Stimulated activated CD4-positive, alpha-beta T cell treated with anti-CD3 and anti-CD28 coated beads, TNF-alpha, amount 100 ng/mL, for 48 hours (primary cell): Measurements from ENCODE around the gene CITED1.

ENCODE experiments used
- DNase-seq, 3 donors: peaks; one replicate each; pipeline ENCODE4 v3.0.0-alpha.2; 2020; ENCODE audit warnings: low read depth in 3 of 3

The CITED1 gene

DNA sequence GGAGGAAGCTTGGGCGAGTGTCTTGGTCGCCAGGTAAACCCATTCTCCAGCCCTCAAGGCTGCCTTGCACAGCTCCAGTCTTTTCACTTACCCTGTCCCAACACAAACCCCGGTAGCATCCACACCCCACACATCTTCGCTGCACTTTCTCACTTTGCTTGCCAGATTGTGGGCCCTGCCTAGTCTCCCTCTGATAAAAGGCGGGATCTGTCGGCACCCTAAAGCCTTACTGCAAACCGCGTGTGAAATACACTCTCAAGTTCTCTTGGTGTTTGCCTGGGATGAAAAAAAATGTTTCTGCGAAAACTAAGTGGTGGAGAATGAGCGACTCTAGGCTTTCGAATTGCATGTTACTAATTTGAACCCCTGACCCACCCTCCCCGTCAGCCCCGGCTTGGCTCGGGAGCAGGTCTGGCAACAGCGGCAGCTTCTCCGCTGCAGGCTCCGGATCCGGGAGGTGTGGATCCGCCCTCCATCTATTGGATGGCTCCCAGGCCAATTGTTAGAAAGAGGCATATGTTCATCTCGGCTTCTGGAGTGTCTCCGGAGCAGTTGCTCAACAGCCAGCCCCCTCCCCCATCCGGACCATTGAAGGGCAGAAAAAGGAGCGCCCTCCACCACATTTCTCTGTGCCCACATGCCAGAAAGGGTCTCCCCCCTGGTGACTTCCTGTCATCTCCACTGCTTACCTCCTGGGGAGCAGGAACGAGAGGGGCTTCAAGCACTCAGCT, 3.0 kb upstream of the CITED1 start:
- DNase-seq = no peak

DNA sequence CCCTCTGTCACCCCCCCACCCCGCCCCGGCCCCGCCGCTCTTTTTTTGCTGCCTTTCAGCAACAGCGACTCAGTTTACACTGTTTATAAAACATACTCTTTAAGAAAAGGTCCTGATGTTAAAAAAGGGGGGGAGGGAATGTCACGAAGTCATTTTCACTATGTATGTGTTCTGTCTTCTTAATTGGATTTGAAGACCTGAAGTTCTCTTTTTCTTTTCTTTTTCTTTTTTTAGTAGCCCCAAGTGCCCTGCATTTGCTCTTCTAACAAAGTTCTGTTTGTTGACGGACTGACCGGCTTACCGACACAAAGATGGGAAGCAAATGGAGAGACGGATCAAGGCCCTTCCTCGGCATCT, 2.5 kb upstream of the CITED1 start:
- no peak for DNase-seq

GRCh38 chrX:72307646-72308051, 1.9 kb upstream of the CITED1 start:
- no peak for DNase-seq

DNA sequence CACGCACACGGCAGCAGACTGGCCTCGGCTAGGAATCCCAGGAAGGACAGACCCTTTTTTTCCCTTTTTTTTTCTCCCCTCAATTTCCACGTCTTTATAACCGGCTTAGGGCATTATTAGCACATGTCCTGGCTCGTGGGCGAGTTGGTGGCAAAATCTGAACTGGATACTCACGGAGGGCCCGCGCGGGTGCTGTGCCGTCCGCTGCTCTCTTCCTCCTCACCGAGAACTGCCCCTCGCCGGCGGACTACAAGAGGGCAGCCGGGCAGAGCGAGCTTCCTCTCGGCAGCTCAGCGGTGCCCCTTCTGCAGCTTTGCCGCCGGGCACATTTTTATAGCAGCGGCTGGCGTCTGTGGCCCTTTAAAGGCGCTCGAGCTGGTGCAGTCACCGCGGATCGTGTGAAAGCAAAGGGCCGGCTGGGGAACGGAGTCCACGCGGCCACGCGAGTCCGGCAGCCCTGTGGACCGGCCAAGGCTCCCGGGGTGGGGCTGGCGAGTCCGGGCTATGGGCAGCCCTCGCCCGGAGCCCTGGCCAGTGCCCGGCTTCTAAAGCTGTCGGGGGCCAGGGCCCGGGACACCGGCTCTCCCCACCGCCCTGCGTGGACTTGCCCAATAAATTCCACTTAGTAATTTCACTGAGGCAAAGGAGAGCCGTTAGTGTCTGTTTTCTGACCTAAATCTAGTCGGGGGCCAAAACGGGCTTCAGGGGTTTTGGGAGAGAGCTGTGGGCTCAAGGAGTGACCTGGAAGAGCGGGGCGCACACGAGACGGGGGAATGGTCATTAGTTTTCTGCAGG, 1.3 kb upstream of the CITED1 start:
- no peak for DNase-seq

GRCh38 chrX:72306085-72306801, 529 bp upstream of the CITED1 start:
- DNase-seq = no peak

GRCh38 chrX:72304877-72305276, 837 bp downstream of the CITED1 start:
- no peak for DNase-seq

- no peak for DNase-seq
Measured at GRCh38 chrX:72301781-72302180, 3.9 kb downstream of the CITED1 start.

- no peak for DNase-seq
Measured at GRCh38 chrX:72299891-72300630, 5.7 kb downstream of the CITED1 start.

DNA sequence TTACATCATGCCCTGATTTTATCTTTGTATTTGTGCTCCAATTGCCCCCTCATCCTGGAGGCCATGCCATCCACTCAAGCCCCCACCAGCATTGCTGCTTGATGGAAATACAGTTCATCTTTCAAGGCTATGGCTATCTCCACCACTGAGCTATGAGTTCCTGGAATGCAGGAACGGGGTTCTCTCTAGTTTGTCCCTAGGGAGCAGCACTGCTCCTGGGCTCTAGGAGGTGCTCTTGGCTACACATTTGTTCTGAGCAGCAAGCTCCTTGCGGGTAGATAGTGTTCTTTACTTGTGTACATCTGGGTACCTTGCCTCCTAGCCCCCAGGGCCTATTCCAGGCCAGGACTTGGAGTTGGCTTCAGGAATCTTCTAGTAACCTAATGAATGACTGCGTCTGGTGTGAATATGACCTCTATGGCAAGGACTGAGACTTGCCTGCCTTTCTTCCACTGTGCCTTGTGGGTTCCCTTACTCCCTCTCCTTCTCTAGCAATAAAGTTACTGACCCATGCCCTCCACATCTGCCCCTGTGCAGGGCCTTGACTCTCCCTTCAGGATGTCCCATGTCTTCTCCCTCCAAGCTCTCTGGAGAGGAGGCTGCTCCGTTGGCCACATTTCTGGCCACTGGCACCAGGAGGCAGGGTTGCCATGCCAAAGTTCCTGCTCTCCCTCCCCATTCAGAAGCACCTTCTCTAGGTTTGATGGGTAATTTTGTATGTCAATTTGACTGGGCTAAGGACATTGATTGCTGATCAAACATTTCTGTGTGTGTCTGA, 7.6 kb downstream of the CITED1 start:
- DNase-seq = no peak

GRCh38 chrX:72296991-72297390, 8.7 kb downstream of the CITED1 start:
- no peak for DNase-seq

GRCh38 chrX:72295745-72296144, 10.0 kb downstream of the CITED1 start:
- DNase-seq = no peak

GRCh38 chrX:72294497-72294896, 11.2 kb downstream of the CITED1 start:
- no peak for DNase-seq

DNA sequence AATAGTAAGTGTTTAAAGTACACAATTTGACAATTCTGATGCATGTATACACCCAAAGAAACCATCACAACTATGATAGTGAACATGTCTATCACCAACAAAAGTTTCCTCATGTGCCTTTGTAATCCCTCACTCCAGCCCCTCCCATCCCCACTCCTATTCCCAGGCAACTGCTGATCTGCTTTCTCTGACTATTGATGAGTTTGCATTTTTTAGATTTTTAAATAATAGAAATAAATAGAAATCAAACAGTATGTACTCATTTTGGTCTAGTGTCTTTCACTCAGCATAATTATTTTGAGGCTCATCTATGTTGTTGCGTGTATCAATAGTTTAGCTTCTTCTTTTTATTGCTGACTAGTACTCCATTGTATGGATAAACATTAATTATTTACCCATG, 23.4 kb downstream of the CITED1 start:
- no peak for DNase-seq

- no peak for DNase-seq
Measured at GRCh38 chrX:72280321-72280845, 25.3 kb downstream of the CITED1 start.

DNA sequence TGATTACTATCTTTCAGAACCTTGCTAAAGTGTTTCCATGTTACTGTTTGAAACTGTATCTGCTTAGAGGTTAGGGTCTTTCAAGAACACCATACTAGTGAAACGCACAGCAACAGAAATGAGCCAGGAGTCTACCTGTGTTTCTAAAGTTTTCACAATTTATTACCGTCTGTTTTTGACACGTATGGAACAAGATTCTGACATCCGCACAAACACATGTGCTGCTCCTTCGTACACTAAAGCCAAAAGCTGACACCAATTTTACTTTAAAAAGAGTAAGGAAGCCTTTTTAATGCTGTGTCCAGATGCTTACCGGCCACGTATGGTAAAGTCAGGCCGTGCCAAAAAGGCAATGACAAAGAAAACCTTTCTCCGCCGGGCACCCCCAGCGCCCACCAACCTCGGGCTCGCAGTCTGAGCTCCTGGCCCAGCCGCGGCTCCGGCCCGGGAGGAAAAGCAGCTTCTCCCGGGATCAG, 29.2 kb downstream of the CITED1 start:
- no peak for DNase-seq

- no peak for DNase-seq
Measured at GRCh38 chrX:72274526-72274925, 31.2 kb downstream of the CITED1 start.

DNA sequence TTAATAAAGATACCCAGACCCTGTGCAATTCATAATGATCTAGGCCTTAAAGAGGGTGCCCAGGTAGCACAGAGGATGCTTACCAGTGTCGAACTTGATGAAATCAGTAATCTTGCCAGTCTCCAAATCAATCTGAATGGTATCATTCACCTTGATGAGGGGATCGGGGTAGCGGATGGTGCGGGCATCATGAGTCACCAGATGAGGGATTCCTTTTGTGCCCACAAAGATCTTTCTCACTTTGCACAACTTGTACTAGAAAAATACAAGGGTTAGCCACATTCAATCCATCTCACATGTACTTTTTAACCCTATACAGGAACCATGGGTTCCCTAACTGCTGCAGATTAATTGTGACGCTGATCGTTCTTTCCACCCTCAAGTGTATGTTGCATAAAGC, 32.0 kb downstream of the CITED1 start:
- no peak for DNase-seq

- no peak for DNase-seq
Measured at GRCh38 chrX:72272868-72273267, 32.8 kb downstream of the CITED1 start.

DNA sequence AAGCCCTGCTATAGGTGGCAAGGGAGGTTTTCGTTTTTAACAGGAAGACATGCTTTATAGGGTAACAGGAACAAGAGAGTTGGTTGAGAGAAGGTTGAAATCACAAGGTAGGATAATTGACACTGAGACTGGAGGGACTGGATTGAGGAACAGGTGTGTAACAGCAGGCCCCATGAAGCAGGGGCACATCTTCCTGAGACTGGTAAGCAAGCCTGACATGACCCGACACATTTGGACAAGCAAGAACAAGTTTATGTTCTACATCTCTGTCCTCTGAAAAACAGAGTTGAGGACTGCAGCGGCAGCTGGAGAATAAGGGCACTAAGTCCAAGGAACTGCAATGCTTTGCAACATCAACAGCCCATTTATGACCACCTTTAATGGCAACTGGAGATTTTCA, 33.9 kb downstream of the CITED1 start:
- no peak for DNase-seq

GRCh38 chrX:72271091-72271788, 34.5 kb downstream of the CITED1 start:
- DNase-seq = no peak
